ENCODE data around the gene SPAG4. TPM values are rescaled to one million over a fixed set of nuclear protein-coding genes. Genes with fewer than 3 reads are reported as not detected.

SPAG4 gene
- polyA plus RNA-seq, 3 donors, result 0.12 to 0.51 TPM; not detected in 1

DNA sequence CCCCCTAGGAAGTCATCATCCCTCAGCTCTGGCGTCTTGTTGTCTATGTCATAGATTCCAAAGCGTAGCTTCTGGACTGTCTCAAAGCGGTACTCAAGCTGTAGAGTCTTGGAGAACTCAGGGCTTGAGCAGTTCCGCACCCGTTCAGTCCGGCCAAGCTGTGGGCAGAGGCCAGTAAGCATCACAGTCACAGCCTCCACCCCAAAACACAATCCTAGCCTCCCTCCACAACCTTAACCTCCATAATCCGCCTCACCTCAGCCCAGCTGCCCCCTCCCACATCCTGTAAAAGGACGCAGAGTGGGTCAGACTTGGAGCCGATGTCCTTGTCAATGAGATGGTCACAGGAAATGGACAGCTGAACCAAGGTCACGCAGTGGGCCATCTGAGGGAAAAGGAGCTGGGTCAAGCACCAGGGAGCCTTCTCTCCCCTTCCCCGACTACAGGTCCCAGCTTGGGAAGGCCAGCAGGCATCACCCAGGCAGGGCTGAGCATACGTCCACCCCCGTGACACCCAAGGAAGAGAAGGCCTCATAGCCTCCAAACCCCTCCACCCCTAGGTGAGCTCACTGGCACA lies 17.0 kb downstream of the SPAG4 start:
- H3K27me3 ChIP-seq (ENCODE audit: control insufficient read depth in 2 of 2, insufficient read depth in 2 of 2, low read length in 2 of 2), result no peaks in the 10 kb centered on the region
- H4K20me1 ChIP-seq (ENCODE audit: insufficient read depth, low read length), result peaks cover 49% of the 10 kb centered on the region
- Mint-ChIP-seq H3K36me3 (peaks cover 31 to 49% of the 10 kb centered on the region in 2 donors), H3K4me3 (no peak overlapping the region), H3K27ac (peak overlapping the region in 4 of 7 donors; percentile 41 to 72 (median 51)), H3K27me3 (ENCODE audit: low read depth in 3 of 3) (peaks cover 0 to 2% (median 0%) of the 10 kb centered on the region in 3 donors), H3K4me1 (peaks cover 17% of the 10 kb centered on the region), H3K9me3 (no peaks in the 10 kb centered on the region)
- peaks cover 33 to 43% of the 10 kb centered on the region in 2 donors for H3K36me3 ChIP-seq (replicated peaks in 1 of 2; ENCODE audit: control insufficient read depth in 1 of 2, insufficient read depth in 2 of 2, low read length in 2 of 2)
- TF ChIP-seq, protein P1, sequence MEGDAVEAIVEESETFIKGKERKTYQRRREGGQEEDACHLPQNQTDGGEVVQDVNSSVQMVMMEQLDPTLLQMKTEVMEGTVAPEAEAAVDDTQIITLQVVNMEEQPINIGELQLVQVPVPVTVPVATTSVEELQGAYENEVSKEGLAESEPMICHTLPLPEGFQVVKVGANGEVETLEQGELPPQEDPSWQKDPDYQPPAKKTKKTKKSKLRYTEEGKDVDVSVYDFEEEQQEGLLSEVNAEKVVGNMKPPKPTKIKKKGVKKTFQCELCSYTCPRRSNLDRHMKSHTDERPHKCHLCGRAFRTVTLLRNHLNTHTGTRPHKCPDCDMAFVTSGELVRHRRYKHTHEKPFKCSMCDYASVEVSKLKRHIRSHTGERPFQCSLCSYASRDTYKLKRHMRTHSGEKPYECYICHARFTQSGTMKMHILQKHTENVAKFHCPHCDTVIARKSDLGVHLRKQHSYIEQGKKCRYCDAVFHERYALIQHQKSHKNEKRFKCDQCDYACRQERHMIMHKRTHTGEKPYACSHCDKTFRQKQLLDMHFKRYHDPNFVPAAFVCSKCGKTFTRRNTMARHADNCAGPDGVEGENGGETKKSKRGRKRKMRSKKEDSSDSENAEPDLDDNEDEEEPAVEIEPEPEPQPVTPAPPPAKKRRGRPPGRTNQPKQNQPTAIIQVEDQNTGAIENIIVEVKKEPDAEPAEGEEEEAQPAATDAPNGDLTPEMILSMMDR (IDR thresholded peaks at IDR 0.05), result no peak
- intact Hi-C loops (cut with micrococcal nuclease), result no loop called here
- H3K4me3 ChIP-seq (replicated peaks in 1 of 3; ENCODE audit: low read depth in 2 of 3, low read length in 3 of 3), result no peak overlapping the region
- no peak overlapping the region for H3K27ac ChIP-seq (ENCODE audit: low read depth in 1 of 2, low read length in 2 of 2)
- H3K9ac ChIP-seq (ENCODE audit: insufficient read depth, low read length, poor library complexity, severe bottlenecking), result no peak overlapping the region
- H3K79me2 ChIP-seq (ENCODE audit: insufficient read depth, low read length), result peaks cover 23% of the 10 kb centered on the region
- 98% methylated on average over 9 of the region's 13 CpGs for WGBS (ENCODE audit: insufficient coverage)
- no peaks in the 10 kb centered on the region for H3K9me3 ChIP-seq (replicated peaks in 1 of 2; ENCODE audit: control insufficient read depth in 1 of 2, insufficient read depth in 1 of 2, low read length in 2 of 2)
- peaks cover 11% of the 10 kb centered on the region in 2 donors for H3K4me1 ChIP-seq (ENCODE audit: control insufficient read depth in 1 of 2, insufficient read depth in 2 of 2, low read length in 2 of 2)
- H2AFZ ChIP-seq (ENCODE audit: insufficient read depth, low read depth, low read length, poor library complexity, severe bottlenecking), result no peak overlapping the region
- no peak overlapping the region for H3K4me2 ChIP-seq (replicated peaks; ENCODE audit: extremely low read depth, low read length, poor library complexity, severe bottlenecking)
- no peak for DNase-seq

DNA sequence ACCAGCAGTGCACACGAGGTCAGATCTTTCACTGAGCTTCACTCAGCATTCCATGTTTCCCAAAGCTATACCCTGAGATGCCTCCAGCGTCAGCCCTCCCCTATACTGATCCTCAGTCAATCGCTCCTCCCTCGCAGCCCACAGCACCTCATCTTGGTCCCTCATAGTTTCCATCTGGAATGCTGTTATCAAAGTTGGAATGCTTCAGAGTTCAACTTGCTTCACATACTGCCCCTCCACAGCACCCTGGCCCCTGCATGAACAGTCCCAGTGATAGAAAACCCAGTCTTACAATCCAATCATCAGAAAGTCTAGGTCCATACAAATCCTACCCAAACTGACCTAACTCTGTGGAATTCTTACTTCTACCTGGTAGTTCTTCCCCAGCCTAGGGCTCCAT lies 20.0 kb downstream of the SPAG4 start:
- Histone ChIP-seq H4K20me1 (ENCODE audit: insufficient read depth, low read length) (peaks cover 72% of the 10 kb centered on the region), H3K4me3 (replicated peaks in 1 of 3; ENCODE audit: low read depth in 2 of 3, low read length in 3 of 3) (no peak overlapping the region), H3K27ac (ENCODE audit: low read depth in 1 of 2, low read length in 2 of 2) (no peak overlapping the region), H3K9ac (ENCODE audit: insufficient read depth, low read length, poor library complexity, severe bottlenecking) (no peak overlapping the region), H3K9me3 (replicated peaks in 1 of 2; ENCODE audit: control insufficient read depth in 1 of 2, insufficient read depth in 1 of 2, low read length in 2 of 2) (no peaks in the 10 kb centered on the region), H3K27me3 (ENCODE audit: control insufficient read depth in 2 of 2, insufficient read depth in 2 of 2, low read length in 2 of 2) (no peaks in the 10 kb centered on the region), H3K79me2 (ENCODE audit: insufficient read depth, low read length) (peaks cover 38% of the 10 kb centered on the region), H3K36me3 (replicated peaks in 1 of 2; ENCODE audit: control insufficient read depth in 1 of 2, insufficient read depth in 2 of 2, low read length in 2 of 2) (peaks cover 20 to 24% of the 10 kb centered on the region in 2 donors), H3K4me2 (replicated peaks; ENCODE audit: extremely low read depth, low read length, poor library complexity, severe bottlenecking) (no peak overlapping the region), H3K4me1 (ENCODE audit: control insufficient read depth in 1 of 2, insufficient read depth in 2 of 2, low read length in 2 of 2) (no peaks in the 10 kb centered on the region), H2AFZ (ENCODE audit: insufficient read depth, low read depth, low read length, poor library complexity, severe bottlenecking) (no peak overlapping the region)
- Mint-ChIP-seq H3K4me3 (no peak overlapping the region), H3K4me1 (peaks cover 3% of the 10 kb centered on the region), H3K27ac (peak overlapping the region in 3 of 7 donors; percentile 13 to 44 (median 21)), H3K9me3 (no peaks in the 10 kb centered on the region), H3K36me3 (peaks cover 19 to 25% of the 10 kb centered on the region in 2 donors), H3K27me3 (ENCODE audit: low read depth in 3 of 3) (no peaks in the 10 kb centered on the region)
- intact Hi-C loops (cut with micrococcal nuclease), result no loop called here
- DNase-seq, result no peak
- 96% methylated on average over 4 of the region's 4 CpGs for WGBS (ENCODE audit: insufficient coverage)
- TF ChIP-seq, protein P1 (IDR thresholded peaks at IDR 0.05), result no peak
